Common myeloid progenitor, CD34-positive (primary cell): Measurements from ENCODE around the gene ANKRD11.
"Not testable (repeated sequence)": the region's sequence is repeated elsewhere in the genome, so short reads cannot be mapped to it uniquely, and the experiment has no call there.

Source experiments
- CTCF ChIA-PET: fragments of 350-600 bp; sonication (Branson Sonifier 250); formaldehyde crosslinking; loops from one replicate; lab custom pipeline; 2021; ENCODE audit warnings: antibody characterized with exemption; lab: Charles Lee
- POLR2A ChIA-PET: fragments of 350-600 bp; sonication (Branson Sonifier 250); formaldehyde crosslinking; loops from one replicate; lab custom pipeline; 2021; ENCODE audit warnings: antibody characterized with exemption; lab: Charles Lee
- DNase-seq, 3 donors: peaks; one replicate each; pipeline versions ENCODE4 v3.0.0 to v3.0.0-alpha.2; 2013
- H3K27ac ChIP-seq, 2 experiments: 1 replicate in 1 of 2; 2 replicates in 1 of 2; pipeline ENCODE4 v1.7.0; 2013; ENCODE audit warnings: inconsistent platforms in 2 of 2, low read length in 2 of 2, mild to moderate bottlenecking in 2 of 2, low read depth in 1 of 2, moderate library complexity in 1 of 2; ENCODE audit not compliant: severe bottlenecking in 2 of 2, insufficient read depth in 1 of 2, poor library complexity in 1 of 2
- H3K27me3 ChIP-seq, 5 experiments: replicated peaks in 2 of 5; 1 replicate in 3 of 5; 2 replicates in 2 of 5; pipeline versions ENCODE4 v1.6.1 to v1.7.0; 2013; ENCODE audit warnings: low read length in 4 of 5, mild to moderate bottlenecking in 2 of 5, moderate library complexity in 2 of 5, inconsistent platforms in 1 of 5; ENCODE audit not compliant: insufficient read depth in 5 of 5, control insufficient read depth in 4 of 5
- H3K36me3 ChIP-seq, 4 experiments: 1 replicate in 2 of 4; 2 replicates in 2 of 4; pipeline versions ENCODE4 v1.6.1 to v1.7.0; 2013; ENCODE audit warnings: low read length in 3 of 4, control low read depth in 1 of 4, mild to moderate bottlenecking in 1 of 4; ENCODE audit not compliant: control insufficient read depth in 4 of 4, insufficient read depth in 4 of 4
- H3K4me1 ChIP-seq, 4 experiments: 1 replicate in 3 of 4; 2 replicates in 1 of 4; pipeline versions ENCODE4 v1.6.1 to v1.7.1; 2013; ENCODE audit warnings: low read length in 3 of 4, mild to moderate bottlenecking in 3 of 4, control low read depth in 1 of 4, inconsistent platforms in 1 of 4, moderate library complexity in 1 of 4; ENCODE audit not compliant: control insufficient read depth in 4 of 4, insufficient read depth in 4 of 4; ENCODE audit errors: control extremely low read depth in 1 of 4
- H3K4me3 ChIP-seq, 7 experiments: 1 replicate in 4 of 7; 2 replicates in 3 of 7; pipeline versions ENCODE4 v1.5.1 to v1.7.0; 2013; ENCODE audit warnings: mild to moderate bottlenecking in 7 of 7, low read length in 6 of 7, moderate library complexity in 6 of 7, inconsistent platforms in 2 of 7, low read depth in 2 of 7, control low read depth in 1 of 7; ENCODE audit not compliant: insufficient read depth in 4 of 7, control insufficient read depth in 1 of 7; ENCODE audit errors: extremely low read depth in 1 of 7
- H3K9me3 ChIP-seq, 5 experiments: 1 replicate in 4 of 5; 2 replicates in 1 of 5; pipeline versions ENCODE4 v1.6.1 to v1.7.1; 2013; ENCODE audit warnings: low read length in 4 of 5, mild to moderate bottlenecking in 2 of 5, inconsistent platforms in 1 of 5, low read depth in 1 of 5, moderate library complexity in 1 of 5; ENCODE audit not compliant: control insufficient read depth in 4 of 5, insufficient read depth in 2 of 5; ENCODE audit errors: control extremely low read depth in 1 of 5
- WGBS: methylation state at CpG from one replicate; pipeline ENCODE4 v1.1.5; 2013; ENCODE audit not compliant: insufficient coverage; 5-methylcytosine and 5-hydroxymethylcytosine counted together

The ANKRD11 gene

DNA sequence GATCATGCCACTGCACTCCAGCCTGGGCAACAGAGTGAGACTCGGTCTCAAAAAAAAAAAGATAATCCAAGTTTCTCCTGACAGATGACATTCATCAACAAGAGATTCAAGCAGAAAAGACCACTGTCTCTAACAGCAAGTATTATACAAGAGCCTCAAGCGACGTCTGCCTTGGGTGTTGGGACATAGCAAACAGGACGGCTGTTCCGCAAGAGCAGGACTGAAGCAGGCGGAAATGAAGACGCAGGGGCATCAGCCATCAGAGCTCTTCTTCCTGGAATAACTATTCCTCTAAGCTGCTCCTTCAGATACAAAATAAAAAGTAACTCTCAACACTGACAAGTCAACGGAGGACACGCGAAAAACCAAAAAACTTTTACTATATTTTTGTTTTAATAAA, 54.0 kb downstream of the ANKRD11 start:
- WGBS: 95% methylated on average over 7 of the region's 10 CpGs
- H3K9me3 ChIP-seq: no peaks in the 10 kb centered on the region
- POLR2A ChIA-PET: interaction anchor here (0.7 to 0.8 kb wide), 2 partner anchors 39 to 75 kb away, joined by 3 read pairs; no protein-coding TSS in a partner anchor
- H3K4me3 ChIP-seq: peak overlapping the region in 1 of 7 experiments; percentile 65
- H3K36me3 ChIP-seq: peaks cover 0 to 5% (median 0%) of the 10 kb centered on the region in 4 experiments
- no peak overlapping the region for H3K27ac ChIP-seq
- DNase-seq: no peak
- H3K27me3 ChIP-seq: no peaks in the 10 kb centered on the region
- CTCF ChIA-PET: interaction anchor here (0.7 to 2.3 kb wide), 12 partner anchors 7 to 104 kb away, joined by 3 to 9 read pairs (median 3); no protein-coding TSS in a partner anchor
- H3K4me1 ChIP-seq: peaks cover 24 to 89% (median 67%) of the 10 kb centered on the region in 4 experiments

DNA sequence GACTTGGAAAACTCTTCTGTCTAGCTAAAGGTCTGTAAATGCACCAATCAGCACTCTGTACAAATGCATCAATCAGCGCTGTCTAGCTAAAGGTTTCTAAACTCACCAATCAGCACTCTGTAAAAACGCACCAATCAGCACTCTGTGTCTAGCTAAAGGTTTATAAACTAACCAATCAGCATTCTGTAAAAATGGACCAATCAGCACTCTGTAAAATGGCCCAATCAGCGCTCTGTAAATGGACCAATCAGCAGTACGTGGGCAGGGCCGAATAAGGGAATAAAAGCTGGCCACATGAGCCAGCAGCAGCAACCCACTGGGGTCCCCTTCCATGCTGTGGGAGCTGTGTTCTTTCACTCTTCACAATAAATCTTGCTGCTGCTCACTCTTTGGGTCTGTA, 55.3 kb downstream of the ANKRD11 start:
- H3K4me3 ChIP-seq: peak overlapping the region in 4 of 7 experiments; percentile 15 to 65 (median 47)
- ChIA-PET CTCF (interaction anchor here (0.8 to 2.3 kb wide), 7 partner anchors 9 to 53 kb away, joined by 3 to 9 read pairs (median 3); no protein-coding TSS in a partner anchor), POLR2A (interaction anchor here (1.0 kb wide), 1 partner anchor 31 kb away, joined by 4 read pairs; no protein-coding TSS in a partner anchor)
- H3K27me3 ChIP-seq, H3K9me3 ChIP-seq, H3K27ac ChIP-seq: not testable (repeated sequence)
- peaks cover 19 to 78% (median 55%) of the 10 kb centered on the region in 4 experiments for H3K4me1 ChIP-seq
- peaks cover 0 to 13% (median 2%) of the 10 kb centered on the region in 4 experiments for H3K36me3 ChIP-seq
- peak in 2 of 3 donors; percentile 59 to 66 for DNase-seq
- 92% methylated on average over 5 of the region's 5 CpGs for WGBS

- no peak for DNase-seq
- H3K4me1 ChIP-seq: peaks cover 15 to 72% (median 50%) of the 10 kb centered on the region in 4 experiments
- POLR2A ChIA-PET: no interaction called here
Observed at GRCh38 chr16:89434490-89434889, 55.9 kb downstream of the ANKRD11 start.

DNA sequence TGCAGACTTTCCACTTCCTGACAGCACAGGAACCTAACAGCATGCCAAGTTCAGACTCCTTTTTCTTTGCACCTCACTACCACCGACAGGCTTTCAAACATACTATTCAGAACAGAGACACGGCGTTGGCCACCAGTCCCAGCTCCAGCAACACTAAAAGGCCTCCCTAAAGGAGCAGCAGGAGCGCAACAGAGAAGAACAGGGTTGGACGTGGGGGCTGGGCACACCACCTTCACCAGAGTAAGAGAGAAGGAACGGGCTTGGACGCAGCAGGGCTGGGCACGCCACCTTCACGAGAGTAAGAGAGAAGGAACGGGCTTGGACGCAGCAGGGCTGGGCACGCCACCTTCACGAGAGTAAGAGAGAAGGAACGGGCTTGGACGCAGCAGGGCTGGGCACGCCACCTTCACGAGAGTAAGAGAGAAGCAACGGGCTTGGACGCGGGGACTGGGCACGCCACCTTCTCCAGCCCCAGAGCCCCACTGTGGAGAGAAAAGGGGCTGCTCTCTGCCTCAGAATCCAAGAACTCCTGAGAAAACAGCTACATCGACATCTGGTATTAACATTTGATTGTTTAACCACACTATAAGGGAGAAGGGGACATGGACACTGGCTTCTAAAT, 56.9 kb downstream of the ANKRD11 start:
- not testable (repeated sequence) for DNase-seq, H3K9me3 ChIP-seq, H3K27ac ChIP-seq, H3K27me3 ChIP-seq, H3K4me3 ChIP-seq
- H3K4me1 ChIP-seq: peaks cover 12 to 66% (median 49%) of the 10 kb centered on the region in 4 experiments
- peaks cover 0 to 13% (median 2%) of the 10 kb centered on the region in 4 experiments for H3K36me3 ChIP-seq
- WGBS: 99% methylated on average over 9 of the region's 22 CpGs
- CTCF ChIA-PET: interaction anchor here (1.3 to 1.4 kb wide), 2 partner anchors 8 to 15 kb away, joined by 3 to 5 read pairs; no protein-coding TSS in a partner anchor
- POLR2A ChIA-PET: interaction anchor here (0.7 kb wide), 1 partner anchor 11 kb away, joined by 4 read pairs; no protein-coding TSS in a partner anchor

More at GRCh38 chr16:89434490-89434889, 55.9 kb downstream of the ANKRD11 start:
- WGBS: 98% methylated on average over 6 of the region's 8 CpGs
- CTCF ChIA-PET: interaction anchor here (0.8 to 2.3 kb wide), 6 partner anchors 8 to 54 kb away, joined by 3 to 9 read pairs (median 5); no protein-coding TSS in a partner anchor
- H3K9me3 ChIP-seq: no peaks in the 10 kb centered on the region
- peaks cover 0 to 13% (median 2%) of the 10 kb centered on the region in 4 experiments for H3K36me3 ChIP-seq
- H3K27ac ChIP-seq: no peak overlapping the region
- H3K4me3 ChIP-seq: no peak overlapping the region
- no peaks in the 10 kb centered on the region for H3K27me3 ChIP-seq

DNA sequence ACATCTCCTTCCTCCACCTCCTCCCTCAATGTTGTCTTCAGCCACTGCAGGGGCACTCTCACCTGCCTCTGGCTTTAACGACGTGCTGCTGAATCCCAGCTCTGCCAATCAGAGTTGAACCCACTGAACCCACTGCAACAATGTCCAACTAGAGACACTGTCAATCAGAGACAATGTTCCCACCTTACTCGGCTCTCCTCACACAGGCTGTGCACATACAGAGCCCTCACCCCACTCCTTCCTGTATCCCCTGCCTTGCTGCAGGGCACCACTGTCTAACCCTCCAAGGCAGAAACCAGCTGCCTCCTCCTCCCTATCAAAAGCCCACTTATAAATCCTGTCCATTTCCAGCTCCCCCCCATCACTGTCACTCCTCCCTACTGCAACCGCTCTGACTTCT, 58.7 kb downstream of the ANKRD11 start:
- CTCF ChIA-PET: interaction anchor here (0.9 kb wide), 1 partner anchor 14 kb away, joined by 3 read pairs; no protein-coding TSS in a partner anchor
- H3K27me3 ChIP-seq: no peaks in the 10 kb centered on the region
- peaks cover 0 to 16% (median 2%) of the 10 kb centered on the region in 4 experiments for H3K36me3 ChIP-seq
- H3K4me3 ChIP-seq: no peak overlapping the region
- H3K27ac ChIP-seq: no peak overlapping the region
- no peak for DNase-seq
- 79% methylated on average over 4 of the region's 4 CpGs for WGBS
- peaks cover 7 to 50% (median 42%) of the 10 kb centered on the region in 4 experiments for H3K4me1 ChIP-seq
- POLR2A ChIA-PET: interaction anchor here (0.9 kb wide), 2 partner anchors 9 to 21 kb away, joined by 3 read pairs; no protein-coding TSS in a partner anchor
- no peaks in the 10 kb centered on the region for H3K9me3 ChIP-seq

DNA sequence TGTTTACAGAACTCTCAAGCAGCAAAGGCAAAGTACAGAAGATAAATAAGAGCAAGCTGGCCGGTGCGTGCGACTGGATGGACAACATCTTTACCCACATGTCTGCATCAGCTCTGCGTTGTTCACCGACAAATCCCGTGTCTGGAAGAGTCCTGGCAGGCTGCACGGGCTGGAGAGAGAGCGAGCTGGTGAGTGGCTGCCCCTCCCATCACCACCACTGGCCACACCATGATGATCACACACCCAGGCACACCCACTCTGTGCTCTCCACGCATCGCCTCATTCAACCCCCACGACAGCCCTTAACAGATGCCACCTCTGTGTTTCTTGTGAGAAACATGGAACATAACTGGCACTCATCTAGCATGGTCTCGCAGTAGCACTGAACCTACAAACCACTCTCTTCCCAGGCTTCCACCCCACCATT, 59.2 kb downstream of the ANKRD11 start:
- CTCF ChIA-PET: no interaction called here
- WGBS: 98% methylated on average over 11 of the region's 12 CpGs
- H3K9me3 ChIP-seq: no peaks in the 10 kb centered on the region
- peaks cover 3 to 50% (median 40%) of the 10 kb centered on the region in 4 experiments for H3K4me1 ChIP-seq
- no peak overlapping the region for H3K27ac ChIP-seq
- DNase-seq: no peak
- H3K4me3 ChIP-seq: no peak overlapping the region
- no peaks in the 10 kb centered on the region for H3K27me3 ChIP-seq
- H3K36me3 ChIP-seq: peaks cover 0 to 21% (median 2%) of the 10 kb centered on the region in 4 experiments
- POLR2A ChIA-PET: interaction anchor here (0.9 kb wide), 1 partner anchor 8 kb away, joined by 3 read pairs; no protein-coding TSS in a partner anchor
